ENCODE data around the gene INA.

Gene INA

DNA sequence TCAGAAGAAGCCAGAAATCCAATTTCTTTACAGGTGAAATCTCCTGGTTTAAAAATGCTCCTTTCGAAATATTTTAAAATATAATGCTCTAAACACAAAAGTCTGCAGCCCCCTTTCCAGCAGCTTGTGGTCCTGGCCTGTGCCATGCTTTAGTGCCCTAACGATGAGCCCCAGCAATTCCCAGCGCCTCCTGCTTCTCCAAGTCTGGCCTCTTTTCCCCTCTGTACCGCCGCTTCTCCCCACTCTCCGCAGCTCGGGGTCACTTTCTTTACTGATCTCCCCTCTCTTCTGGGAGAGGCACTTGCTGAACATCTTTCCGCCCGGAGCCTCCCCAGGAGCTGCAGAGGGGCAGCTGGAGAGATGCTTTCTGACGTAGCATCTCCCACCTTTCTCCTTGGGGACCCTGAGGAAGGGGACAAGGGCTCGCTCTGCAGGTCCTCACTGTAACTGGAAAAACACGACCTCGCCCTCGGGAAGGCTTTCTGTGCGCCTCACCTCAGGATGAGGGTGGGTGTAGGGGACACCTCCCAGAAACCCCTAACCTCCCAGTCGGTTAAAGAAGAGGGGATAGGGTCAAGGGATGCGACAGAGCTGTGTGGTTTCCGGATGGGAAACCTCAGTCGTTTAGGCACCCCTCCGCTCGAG, 565 bp upstream of the INA start:
- DNase-seq (ENCODE audit: low spot score), result no peak

DNA sequence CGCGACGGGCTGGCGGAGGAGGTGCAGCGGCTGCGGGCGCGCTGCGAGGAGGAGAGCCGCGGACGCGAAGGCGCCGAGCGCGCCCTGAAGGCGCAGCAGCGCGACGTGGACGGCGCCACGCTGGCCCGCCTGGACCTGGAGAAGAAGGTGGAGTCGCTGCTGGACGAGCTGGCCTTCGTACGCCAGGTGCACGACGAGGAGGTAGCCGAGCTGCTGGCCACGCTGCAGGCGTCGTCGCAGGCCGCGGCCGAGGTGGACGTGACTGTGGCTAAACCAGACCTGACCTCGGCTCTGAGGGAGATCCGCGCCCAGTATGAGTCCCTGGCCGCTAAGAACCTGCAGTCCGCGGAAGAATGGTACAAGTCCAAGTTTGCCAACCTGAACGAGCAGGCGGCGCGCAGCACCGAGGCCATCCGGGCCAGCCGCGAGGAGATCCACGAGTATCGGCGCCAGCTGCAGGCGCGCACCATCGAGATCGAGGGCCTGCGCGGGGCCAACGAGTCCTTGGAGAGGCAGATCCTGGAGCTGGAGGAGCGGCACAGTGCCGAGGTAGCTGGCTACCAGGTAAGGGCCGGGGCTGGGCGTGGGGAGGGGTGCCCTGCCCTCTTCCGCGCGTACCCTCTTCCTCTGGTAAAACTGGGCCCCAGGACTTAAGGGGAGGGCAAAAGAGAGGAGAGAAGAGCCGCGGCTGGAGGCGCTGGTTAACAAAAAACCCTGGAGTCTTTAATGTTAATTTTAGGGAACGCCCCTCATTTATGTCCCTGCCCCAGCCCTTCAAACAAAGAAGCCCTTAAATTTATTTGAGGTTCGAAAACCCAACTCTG, 987 bp downstream of the INA start:
- no peak for DNase-seq (ENCODE audit: low spot score)

DNA sequence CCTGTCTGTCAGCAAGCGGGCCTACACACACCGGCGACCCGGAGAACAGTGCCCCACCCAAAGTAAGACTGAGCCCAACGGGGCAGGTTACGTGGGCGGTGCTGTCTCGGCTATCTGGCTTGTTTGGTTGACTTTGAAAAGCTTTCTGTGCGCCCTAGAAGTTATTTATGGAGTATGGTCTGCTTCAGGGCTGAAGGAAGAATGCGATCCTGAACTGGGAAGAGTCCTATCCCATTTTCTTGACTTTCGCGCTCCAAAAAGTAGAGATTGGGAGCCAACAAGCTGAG, 1.5 kb downstream of the INA start:
- DNase-seq (ENCODE audit: low spot score), result no peak

DNA sequence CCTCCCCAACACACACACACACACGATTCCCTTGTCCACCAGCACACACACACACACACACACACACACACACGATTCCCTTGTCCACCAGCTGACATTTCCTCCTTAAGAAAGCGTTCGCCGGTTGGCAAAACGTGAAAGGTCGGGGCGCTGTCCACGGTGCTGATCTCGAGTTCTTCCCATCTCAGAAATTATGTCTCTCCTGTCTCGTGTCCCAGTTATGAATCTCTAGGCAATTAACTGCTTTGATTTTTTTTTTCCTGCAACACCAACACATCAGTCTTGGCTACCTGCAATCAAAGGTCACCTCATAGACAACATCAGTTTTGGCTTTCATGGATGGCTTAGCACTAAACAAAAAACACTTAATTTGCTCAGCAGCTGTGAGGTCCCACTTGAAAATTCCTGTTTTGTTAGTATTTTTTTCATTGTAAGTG, 1.9 kb downstream of the INA start:
- peak; percentile 36 for DNase-seq (ENCODE audit: low spot score)

DNA sequence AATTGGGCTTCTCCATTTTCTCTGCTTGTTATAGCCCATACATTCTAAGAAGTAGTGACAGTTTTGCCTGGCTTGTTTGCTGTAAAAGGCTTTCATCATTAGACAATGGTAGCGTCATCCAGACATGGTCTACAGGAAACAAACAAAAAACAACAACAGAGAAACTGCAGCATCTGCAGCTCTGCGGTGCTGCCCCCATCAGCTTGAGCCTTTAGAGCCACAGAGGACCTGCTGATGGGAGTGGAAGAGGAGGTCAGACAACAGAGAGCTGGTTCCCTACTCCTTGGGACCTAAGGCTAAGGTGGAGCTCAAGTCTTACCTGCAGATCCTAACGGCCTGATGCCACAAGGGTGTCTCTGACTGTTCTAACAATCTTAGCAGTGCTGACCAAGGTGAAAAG, 3.1 kb downstream of the INA start:
- no peak for DNase-seq (ENCODE audit: low spot score)

DNA sequence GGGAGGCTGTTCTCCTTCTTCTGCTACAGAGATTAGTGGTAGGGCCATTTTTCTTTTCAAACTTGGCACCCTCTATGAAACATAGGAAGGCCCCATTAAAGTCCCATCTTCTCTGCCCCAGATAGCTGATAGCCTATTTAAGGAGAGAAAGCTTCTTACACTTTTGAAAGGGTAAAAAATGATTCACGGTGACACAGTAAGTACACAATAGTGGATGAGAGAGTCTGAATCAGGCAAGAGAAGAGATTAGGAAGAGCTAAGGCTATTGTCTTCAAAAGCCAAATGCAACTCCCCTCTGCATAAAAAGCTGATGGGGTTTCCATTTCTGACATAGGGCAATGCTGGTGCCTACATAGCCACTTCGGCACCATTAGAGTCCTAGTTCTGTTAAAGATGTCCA, 3.6 kb downstream of the INA start:
- DNase-seq (ENCODE audit: low spot score), result no peak

DNA sequence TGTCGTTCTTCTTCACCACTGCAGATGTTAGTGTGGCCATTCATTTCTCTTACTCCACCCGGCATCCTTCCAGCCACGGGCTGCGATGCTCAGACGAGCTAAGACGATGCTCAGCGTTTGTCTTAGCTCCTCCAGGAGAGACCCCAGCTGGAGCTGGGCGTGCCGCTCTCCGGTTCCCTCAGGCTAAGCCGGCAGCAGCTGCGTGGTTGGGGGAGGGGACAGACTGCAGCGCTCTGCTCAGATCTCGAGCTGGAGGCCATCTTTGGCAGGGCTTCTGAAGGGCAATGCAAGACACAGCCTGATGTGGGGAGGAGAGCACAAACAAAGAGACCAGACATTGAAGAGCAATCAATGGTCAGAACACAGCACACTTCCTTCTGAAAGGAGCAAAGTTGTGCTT, 4.8 kb downstream of the INA start:
- DNase-seq (ENCODE audit: low spot score), result no peak

DNA sequence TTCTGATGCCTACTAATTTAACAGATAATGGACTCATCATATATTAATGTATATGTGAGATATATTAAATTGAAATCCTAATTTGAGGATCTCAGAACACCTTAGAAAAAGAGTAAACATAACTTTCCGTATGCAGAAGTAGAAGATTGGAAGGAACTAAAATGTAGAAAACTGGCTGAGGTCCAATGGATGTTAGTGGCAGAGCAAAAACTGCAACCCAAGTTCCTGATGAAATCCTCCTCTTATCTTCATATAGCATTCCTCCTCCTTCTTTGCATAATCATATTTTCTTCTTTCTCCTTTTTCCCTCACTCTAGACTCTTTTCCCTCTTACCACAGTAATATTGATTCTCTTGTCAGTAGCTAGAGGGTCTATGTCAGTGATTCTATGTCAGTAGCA, 6.0 kb downstream of the INA start:
- DNase-seq (ENCODE audit: low spot score), result no peak

DNA sequence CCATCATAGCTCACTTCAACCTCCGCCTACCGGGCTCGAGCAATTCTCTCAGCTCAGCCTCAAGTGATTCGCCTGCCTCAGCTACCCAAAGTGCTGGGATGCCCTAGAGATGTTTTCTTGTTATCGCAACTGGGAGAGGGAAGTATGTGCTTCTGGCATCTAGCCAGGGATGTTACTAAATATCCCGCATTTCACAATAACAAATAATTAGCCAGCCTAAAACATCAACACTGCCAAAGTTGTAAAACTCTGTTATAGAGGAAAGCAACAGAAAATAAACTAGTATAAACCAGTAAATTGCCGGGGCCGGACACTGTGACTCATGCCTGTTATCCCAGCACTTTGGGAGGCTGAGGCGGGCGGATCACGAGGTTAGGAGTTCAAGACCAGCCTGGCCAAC, 7.2 kb downstream of the INA start:
- DNase-seq (ENCODE audit: low spot score), result no peak

DNA sequence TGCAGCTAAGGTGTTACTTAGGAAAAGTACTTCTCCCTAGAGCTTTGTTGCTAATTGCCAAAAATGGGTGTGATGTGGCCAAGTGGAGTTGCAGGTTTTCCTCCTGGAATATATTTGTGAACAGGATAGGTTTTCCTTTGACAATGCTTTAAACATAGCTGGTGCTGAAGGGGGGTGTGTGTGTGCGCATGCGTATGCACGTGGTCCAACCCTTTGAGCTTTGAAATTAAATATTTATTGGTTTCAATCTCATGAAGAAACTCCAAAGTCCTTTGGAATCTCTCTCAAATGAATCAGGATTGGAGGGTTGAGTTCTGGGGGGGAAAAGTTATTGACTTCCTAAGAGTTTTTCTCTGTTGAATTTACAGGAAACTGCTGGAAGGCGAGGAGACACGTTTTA, 11.1 kb downstream of the INA start:
- no peak for DNase-seq (ENCODE audit: low spot score)

DNA sequence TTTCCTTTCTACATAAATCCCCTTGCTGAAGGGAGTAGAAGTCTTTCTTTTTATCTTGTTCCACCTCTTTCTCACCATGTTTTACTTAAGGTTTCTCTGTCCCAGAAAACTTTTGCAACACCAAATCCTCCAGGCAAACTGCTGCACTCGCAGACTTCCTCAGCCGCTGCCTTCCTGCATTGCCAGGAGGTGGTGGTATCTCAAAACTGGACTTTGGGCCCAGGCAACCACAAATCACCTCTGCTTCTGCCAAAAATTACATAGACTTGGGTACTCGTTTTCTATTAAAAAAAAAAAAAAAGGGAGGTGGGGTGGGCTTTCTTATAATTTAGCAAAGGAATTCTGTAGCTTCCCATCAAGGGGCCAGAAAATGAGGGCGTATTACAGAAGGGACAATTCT, 14.7 kb downstream of the INA start:
- no peak for DNase-seq (ENCODE audit: low spot score)

DNA sequence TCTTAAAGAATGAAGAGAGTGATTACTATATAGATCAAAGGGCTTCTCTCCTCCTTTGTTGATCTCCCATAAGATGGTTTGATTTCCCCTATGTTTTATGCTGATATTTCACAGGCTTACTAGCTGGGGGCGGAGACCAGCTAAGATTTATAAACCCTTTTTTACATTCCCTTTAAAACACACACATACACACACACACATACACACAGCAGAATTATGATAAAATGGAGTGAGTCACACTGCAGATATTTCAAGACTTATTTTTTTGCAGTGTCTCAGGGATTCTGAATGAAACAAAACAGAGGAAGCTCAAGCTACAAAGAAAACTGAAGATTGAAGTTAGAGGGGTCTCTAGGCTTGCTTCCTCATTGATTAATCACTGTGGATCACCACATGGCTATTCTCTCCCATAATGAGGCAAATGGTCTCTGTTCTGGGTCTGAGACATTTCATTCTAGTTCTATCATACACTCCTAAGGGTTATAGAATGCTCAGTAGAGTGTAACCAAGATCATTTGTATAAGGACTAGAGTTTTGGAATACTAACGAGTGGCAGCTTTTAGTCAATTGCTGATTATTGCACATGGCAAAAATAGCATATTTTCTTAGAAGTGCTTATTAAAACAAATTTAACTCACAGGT, 18.6 kb downstream of the INA start:
- no peak for DNase-seq (ENCODE audit: low spot score)

DNA sequence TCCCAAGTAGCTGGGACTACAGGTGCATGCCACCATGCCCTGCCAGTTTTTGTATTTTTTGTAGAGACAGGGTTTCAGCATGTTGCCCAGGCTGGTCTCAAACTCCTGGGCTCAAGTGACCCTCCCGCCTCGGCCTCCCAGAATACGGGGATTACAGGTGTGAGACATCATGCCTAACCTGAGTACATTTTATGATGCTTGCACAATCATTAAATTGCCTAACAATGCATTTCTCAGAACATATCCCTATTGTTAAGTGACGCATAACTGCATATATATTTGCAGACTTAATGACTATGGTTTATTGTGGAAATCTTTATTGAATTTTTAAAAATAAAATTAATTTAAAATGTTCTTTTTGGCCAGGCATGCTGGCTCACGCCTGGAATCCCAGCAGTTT, 30.7 kb downstream of the INA start:
- DNase-seq (ENCODE audit: low spot score), result no peak

DNA sequence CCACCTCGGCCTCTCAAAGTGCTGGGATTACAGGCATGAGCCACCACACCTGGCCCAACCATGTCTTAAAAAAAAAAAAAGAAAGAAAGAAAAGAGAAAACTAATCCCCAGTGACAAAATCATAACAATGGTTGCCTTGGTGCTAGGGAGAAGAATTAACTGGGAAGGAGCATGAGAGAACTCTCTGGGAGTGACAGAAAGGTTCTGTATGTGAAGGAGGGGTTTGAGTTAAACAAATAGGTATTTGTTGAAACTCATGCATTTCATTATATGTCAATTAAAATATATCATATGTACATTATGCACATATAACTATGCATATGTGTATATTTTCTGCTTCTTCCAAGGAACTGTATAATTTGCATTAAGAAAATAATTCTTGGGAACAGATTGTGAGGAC, 33.3 kb downstream of the INA start:
- no peak for DNase-seq (ENCODE audit: low spot score)

DNA sequence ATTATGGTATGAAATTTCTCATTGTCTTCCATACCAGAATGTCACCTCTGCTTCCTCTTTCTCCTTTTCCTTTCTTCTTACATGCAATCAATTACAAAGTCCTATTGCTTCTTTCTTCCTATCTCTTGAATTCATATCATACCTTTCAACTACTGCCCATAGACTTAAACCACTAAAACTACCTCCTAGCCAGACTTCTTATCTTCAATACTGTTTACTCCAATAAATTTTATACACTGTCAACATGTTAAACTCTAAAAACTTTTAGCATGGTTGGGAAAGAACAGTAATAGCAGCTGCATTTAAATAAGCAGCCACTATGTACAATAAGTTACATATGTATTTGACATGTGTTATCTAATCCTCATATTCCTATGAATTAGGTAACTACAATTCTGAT, 39.1 kb downstream of the INA start:
- no peak for DNase-seq (ENCODE audit: low spot score)

DNA sequence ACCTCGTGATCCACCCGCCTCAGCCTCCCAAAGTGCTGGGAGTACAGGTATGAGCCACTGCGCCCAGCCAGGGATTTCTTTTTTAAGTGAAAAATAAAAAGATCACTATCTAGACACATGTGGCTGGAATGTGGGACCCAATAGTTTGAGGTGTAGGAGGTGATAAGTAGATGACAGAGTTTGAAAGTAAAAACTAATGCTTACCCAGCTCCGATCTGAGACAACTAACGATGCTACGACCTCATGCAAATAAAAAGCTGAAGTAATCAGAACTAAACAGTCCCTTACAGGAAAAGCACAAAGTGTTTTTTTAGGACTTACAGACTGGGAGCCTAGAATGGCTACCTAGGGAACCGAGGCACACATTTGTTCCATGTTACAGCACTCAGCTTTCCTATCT, 51.0 kb downstream of the INA start:
- DNase-seq (ENCODE audit: low spot score), result no peak

DNA sequence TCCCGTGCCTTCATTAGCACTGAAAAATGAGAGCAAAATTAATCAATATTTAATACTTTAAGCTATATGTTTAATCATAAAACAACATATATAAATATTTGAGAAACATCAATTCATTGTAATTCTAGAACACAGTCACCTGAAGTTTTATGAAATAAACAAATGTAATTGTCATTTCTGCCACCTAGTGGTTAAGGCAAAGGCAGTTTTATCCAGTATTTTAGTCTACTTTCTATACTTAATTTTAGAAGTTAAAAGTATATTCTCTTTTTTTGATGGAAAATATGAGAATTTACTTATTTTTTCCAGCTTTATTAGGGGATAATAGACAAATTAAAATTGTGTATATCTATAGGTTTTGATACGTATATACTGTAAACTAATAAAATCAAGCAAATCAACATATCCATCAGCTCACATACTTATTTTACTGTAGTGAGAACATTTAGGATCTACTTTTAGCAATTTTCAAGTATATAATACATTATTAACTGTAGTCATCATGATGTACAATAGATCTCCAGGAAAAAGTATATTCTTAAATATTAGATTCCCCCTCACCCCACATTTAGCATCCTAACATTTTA, 57.1 kb downstream of the INA start:
- no peak for DNase-seq (ENCODE audit: low spot score)

DNA sequence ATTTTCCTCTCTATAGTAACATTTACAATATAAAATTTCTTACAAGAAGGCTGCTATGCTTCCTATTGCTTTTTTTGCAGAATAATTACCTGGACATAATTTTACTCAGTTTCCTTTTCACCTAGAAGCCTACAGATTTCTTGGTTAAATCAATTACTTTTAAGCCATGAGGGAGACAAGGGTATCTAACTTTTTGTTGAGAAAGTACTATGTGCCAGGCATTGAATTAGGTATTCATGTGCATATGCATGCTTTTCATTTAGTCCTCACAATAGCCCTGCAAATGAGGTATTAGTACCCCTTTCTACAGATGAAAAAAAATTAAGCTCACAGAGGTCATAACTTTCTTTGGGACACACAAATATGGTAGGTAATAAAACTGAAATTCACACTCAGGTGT, 57.6 kb downstream of the INA start:
- no peak for DNase-seq (ENCODE audit: low spot score)

DNA sequence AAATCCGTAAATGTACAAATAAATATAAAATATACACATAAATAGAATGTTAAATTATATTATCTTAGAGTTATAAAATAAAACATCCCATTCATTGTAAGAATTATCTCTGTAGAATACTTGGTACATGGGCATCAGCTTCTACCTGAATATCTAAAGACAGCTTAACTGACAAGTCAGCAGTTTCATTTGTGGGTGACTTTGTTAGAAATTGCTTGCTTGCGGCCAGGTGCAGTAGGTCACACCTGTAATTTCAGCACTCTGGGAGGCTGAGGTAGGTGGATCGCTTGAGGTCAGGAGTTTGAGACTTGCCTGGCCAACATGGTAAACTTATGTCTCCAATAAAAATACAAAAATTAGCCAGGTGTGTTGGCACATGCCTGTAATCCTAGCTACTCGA, 59.4 kb downstream of the INA start:
- DNase-seq (ENCODE audit: low spot score), result no peak
